HG02623 (cell line): ENCODE measurements around the gene KLK2.
"Not testable (repeated sequence)": the region's sequence is repeated elsewhere in the genome, so short reads cannot be mapped to it uniquely, and the experiment has no call there.

Experiments
- ATAC-seq: cut with Tn5 transposase; IDR thresholded peaks from one replicate; pipeline ENCODE4 v1.9.1; 2021; ENCODE audit warnings: moderate library complexity; ENCODE audit not compliant: unreplicated experiment

Gene KLK2

GRCh38 chr19:50891253-50891625 is 18.0 kb downstream of the KLK2 start:
- no peak for ATAC-seq

GRCh38 chr19:50893047-50893736 is 20.0 kb downstream of the KLK2 start:
- ATAC-seq, result no peak

- no peak for ATAC-seq
Observed at GRCh38 chr19:50894478-50895356, 21.5 kb downstream of the KLK2 start.

GRCh38 chr19:50896089-50896590 is 22.9 kb downstream of the KLK2 start:
- ATAC-seq, result not testable (repeated sequence)

- peak; percentile 71 for ATAC-seq
Observed at GRCh38 chr19:50896591-50897190, 23.5 kb downstream of the KLK2 start.

GRCh38 chr19:50897191-50897607 is 24.0 kb downstream of the KLK2 start:
- peak; percentile 6 for ATAC-seq

- ATAC-seq, result no peak
Observed at GRCh38 chr19:50897612-50898011, 24.4 kb downstream of the KLK2 start.

- no peak for ATAC-seq
Observed at GRCh38 chr19:50898018-50898417, 24.8 kb downstream of the KLK2 start.

GRCh38 chr19:50899569-50899968 is 26.3 kb downstream of the KLK2 start:
- no peak for ATAC-seq

- no peak for ATAC-seq
Observed at GRCh38 chr19:50902640-50903039, 29.4 kb downstream of the KLK2 start.

- no peak for ATAC-seq
Observed at GRCh38 chr19:50906217-50906616, 33.0 kb downstream of the KLK2 start.

GRCh38 chr19:50908336-50908735 is 35.1 kb downstream of the KLK2 start:
- no peak for ATAC-seq

GRCh38 chr19:50909240-50910070 is 36.2 kb downstream of the KLK2 start:
- peak; percentile 45 for ATAC-seq

- ATAC-seq, result no peak
Observed at GRCh38 chr19:50910722-50911121, 37.5 kb downstream of the KLK2 start.

GRCh38 chr19:50911206-50912101 is 38.2 kb downstream of the KLK2 start, which contains the start of gene KLK4:
KLK4 (minus strand) TSS chr19:50911395; CDS start chr19:50910738, 657 bp downstream.
- ATAC-seq, result no peak

- ATAC-seq, result no peak
Observed at GRCh38 chr19:50912102-50912599, 38.9 kb downstream of the KLK2 start.

- ATAC-seq, result no peak
Observed at GRCh38 chr19:50912727-50913716, 39.8 kb downstream of the KLK2 start.

- no peak for ATAC-seq
Observed at GRCh38 chr19:50916069-50916468, 42.8 kb downstream of the KLK2 start.
